Measurements from ENCODE around the gene CAMTA1. TPM values are rescaled to one million over a fixed set of nuclear protein-coding genes. Genes with fewer than 3 reads are reported as not detected.

CAMTA1 gene
- polyA plus RNA-seq, 1 of the 3 experiments (the other 2 are of a cell fraction): 63.1 TPM

DNA sequence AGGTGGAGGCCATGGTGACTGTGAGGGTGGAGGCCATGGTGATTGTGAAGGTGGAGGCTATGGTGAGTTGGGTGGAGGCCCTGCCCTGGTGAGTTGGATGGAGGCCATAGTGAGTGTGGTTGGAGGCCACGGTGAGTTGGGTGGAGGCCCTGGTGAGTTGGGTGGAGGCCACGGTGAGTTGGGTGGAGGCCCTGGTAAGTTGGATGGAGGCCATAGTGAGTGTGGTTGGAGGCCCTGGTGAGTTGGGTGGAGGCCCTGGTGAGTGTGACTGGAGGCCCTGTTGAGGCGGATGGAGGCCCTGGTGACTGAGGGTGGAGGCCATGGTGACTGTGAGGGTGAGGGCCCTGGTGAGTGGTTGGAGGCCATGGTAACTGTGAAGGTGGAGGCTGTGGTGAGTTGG is 860.9 kb downstream of the CAMTA1 start:
- H3K9me2 ChIP-seq: no peaks in the 10 kb centered on the region
- H3K36me3 ChIP-seq (replicated peaks in 1 of 2; ENCODE audit: control insufficient read depth in 1 of 2, insufficient read depth in 2 of 2, low read length in 1 of 2): no peaks in the 10 kb centered on the region
- DNase-seq: no peak
- H3K27ac ChIP-seq (ENCODE audit: low read depth in 2 of 2, low read length in 1 of 2): peak overlapping the region in 1 of 2 experiments; percentile 85; a peak in 1 of 4 replicates
- ChIA-PET POLR2A (no interaction called here), CTCF (no interaction called here)
- no peak overlapping the region for H3K4me2 ChIP-seq
- H3K9ac ChIP-seq: no peak overlapping the region
- no peaks in the 10 kb centered on the region for H3K27me3 ChIP-seq (ENCODE audit: insufficient read depth)
- no peak for TF ChIP-seq FOXM1 (IDR thresholded peaks at IDR 0.05; ENCODE audit: low read depth)
- peaks cover 0 to 49% of the 10 kb centered on the region in 2 experiments; a peak in 1 of 4 replicates for H3K4me1 ChIP-seq (ENCODE audit: control insufficient read depth in 1 of 2, insufficient read depth in 2 of 2, low read depth in 1 of 2, low read length in 1 of 2)
- H3K79me2 ChIP-seq (ENCODE audit: insufficient read depth): no peaks in the 10 kb centered on the region
- no peaks in the 10 kb centered on the region for H4K20me1 ChIP-seq (ENCODE audit: insufficient read depth)
- no peaks in the 10 kb centered on the region for H3K9me3 ChIP-seq
- H3F3A ChIP-seq (replicated peaks; ENCODE audit: insufficient read depth): no peaks in the 10 kb centered on the region
- no peak overlapping the region for H3K4me3 ChIP-seq (ENCODE audit: low read depth in 2 of 2, low read length in 1 of 2)
- whole genome bisulfite sequencing (ENCODE audit: low lambda C conversion rate): 97% methylated on average over 3 of the region's 3 CpGs
- H2AFZ ChIP-seq (ENCODE audit: low read depth): no peak overlapping the region

DNA sequence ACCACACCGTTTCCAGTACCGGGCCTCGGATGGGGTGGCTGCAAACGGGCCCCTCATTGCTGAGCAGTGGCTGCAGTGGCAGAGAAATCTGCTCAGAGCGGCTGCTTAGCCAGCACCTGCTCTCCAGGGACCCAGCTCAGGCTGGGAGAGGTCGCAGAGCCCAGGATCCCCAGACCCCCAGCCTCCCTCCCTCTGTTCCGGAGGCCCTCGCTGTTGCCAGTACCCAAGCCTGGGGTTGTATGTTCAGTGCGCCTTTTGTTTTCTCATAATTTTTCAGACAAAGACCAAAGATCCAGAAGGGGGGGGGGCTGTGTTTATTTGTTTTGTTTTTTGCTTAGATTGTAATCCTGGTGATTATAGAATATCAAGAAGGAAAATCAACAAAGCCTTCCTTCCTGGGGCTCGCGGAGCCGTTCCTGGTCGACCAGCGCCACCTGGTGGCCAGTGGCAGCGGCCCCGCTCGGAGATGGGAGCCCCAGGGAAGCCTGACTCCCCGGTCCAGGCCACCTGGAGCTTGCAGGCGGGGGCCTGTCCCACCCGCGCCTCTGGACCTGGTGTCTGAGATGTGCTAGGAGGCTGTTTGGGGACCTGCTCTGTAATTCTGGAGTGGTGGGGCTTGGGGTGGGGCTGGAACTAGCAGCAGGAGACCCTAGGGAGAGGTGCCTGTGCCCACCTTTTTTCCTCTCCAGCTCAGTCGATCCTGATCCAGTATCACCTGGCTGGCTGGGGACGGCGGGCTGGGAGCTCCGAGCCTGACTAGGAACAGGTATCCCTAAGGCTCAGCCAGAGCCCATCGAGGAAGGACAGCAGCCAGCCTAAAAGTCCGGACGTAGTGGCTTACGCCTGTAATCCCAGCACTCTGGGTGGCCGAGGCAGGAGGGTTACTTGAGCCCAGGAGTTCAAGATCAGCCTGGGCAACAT is 862.0 kb downstream of the CAMTA1 start:
- 45% methylated on average over 17 of the region's 30 CpGs for WGBS (ENCODE audit: low lambda C conversion rate)
- Histone ChIP-seq H3K4me2 (no peak overlapping the region), H3K4me1 (ENCODE audit: control insufficient read depth in 1 of 2, insufficient read depth in 2 of 2, low read depth in 1 of 2, low read length in 1 of 2) (peaks cover 0 to 39% of the 10 kb centered on the region in 2 experiments; a peak in 1 of 4 replicates), H4K20me1 (ENCODE audit: insufficient read depth) (no peaks in the 10 kb centered on the region), H3K79me2 (ENCODE audit: insufficient read depth) (no peaks in the 10 kb centered on the region), H3K9me2 (no peaks in the 10 kb centered on the region), H3K9ac (no peak overlapping the region), H3K27ac (ENCODE audit: low read depth in 2 of 2, low read length in 1 of 2) (peak overlapping the region in 1 of 2 experiments; percentile 85; a peak in 2 of 4 replicates), H3K4me3 (ENCODE audit: low read depth in 2 of 2, low read length in 1 of 2) (no peak overlapping the region; a peak in 1 of 4 replicates), H3K36me3 (replicated peaks in 1 of 2; ENCODE audit: control insufficient read depth in 1 of 2, insufficient read depth in 2 of 2, low read length in 1 of 2) (no peaks in the 10 kb centered on the region), H2AFZ (ENCODE audit: low read depth) (no peak overlapping the region), H3K9me3 (no peaks in the 10 kb centered on the region), H3K27me3 (ENCODE audit: insufficient read depth) (no peaks in the 10 kb centered on the region), H3F3A (replicated peaks; ENCODE audit: insufficient read depth) (no peaks in the 10 kb centered on the region)
- ChIA-PET POLR2A (interaction anchor here (0.6 to 1.6 kb wide), 7 partner anchors 18 to 192 kb away, joined by 3 to 5 read pairs (median 3); no protein-coding TSS in a partner anchor), CTCF (interaction anchor here (0.5 to 3.9 kb wide), 69 partner anchors 8 to 949 kb away, joined by 3 to 33 read pairs (median 4); partner anchors contain the start of gene CAMTA1)
- peak; percentile 94 for DNase-seq
- TF ChIP-seq GATA2 (CRISPR knock-in tag; IDR thresholded peaks at IDR 0.05) (peak; percentile 75), GABPA (IDR thresholded peaks at IDR 0.05; ENCODE audit: low read depth) (no peak), SMC3 (IDR thresholded peaks at IDR 0.05; ENCODE audit: low read depth, low read length) (peak; percentile 88), RAD21 (IDR thresholded peaks at IDR 0.05; ENCODE audit: low read length) (peak; percentile 95), RCOR1 (IDR thresholded peaks at IDR 0.05; ENCODE audit: low read length) (no peak), RFX5 (IDR thresholded peaks at IDR 0.05; ENCODE audit: low read length) (no peak), YY1 (IDR thresholded peaks at IDR 0.05; ENCODE audit: low read depth) (no peak), TAF1 (IDR thresholded peaks at IDR 0.05; ENCODE audit: borderline replicate concordance, low read depth, low read length) (no peak)
- TF ChIP-seq, protein P1, sequence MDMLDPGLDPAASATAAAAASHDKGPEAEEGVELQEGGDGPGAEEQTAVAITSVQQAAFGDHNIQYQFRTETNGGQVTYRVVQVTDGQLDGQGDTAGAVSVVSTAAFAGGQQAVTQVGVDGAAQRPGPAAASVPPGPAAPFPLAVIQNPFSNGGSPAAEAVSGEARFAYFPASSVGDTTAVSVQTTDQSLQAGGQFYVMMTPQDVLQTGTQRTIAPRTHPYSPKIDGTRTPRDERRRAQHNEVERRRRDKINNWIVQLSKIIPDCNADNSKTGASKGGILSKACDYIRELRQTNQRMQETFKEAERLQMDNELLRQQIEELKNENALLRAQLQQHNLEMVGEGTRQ (IDR thresholded peaks at IDR 0.05; ENCODE audit: borderline replicate concordance, low read depth, low read length): no peak
- TF ChIP-seq, protein P2, sequence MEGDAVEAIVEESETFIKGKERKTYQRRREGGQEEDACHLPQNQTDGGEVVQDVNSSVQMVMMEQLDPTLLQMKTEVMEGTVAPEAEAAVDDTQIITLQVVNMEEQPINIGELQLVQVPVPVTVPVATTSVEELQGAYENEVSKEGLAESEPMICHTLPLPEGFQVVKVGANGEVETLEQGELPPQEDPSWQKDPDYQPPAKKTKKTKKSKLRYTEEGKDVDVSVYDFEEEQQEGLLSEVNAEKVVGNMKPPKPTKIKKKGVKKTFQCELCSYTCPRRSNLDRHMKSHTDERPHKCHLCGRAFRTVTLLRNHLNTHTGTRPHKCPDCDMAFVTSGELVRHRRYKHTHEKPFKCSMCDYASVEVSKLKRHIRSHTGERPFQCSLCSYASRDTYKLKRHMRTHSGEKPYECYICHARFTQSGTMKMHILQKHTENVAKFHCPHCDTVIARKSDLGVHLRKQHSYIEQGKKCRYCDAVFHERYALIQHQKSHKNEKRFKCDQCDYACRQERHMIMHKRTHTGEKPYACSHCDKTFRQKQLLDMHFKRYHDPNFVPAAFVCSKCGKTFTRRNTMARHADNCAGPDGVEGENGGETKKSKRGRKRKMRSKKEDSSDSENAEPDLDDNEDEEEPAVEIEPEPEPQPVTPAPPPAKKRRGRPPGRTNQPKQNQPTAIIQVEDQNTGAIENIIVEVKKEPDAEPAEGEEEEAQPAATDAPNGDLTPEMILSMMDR (IDR thresholded peaks at IDR 0.05): peak; percentile 88
- TF ChIP-seq, protein P3, sequence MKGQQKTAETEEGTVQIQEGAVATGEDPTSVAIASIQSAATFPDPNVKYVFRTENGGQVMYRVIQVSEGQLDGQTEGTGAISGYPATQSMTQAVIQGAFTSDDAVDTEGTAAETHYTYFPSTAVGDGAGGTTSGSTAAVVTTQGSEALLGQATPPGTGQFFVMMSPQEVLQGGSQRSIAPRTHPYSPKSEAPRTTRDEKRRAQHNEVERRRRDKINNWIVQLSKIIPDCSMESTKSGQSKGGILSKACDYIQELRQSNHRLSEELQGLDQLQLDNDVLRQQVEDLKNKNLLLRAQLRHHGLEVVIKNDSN (IDR thresholded peaks at IDR 0.05; ENCODE audit: borderline replicate concordance, low read depth): no peak
